Osteoblast (primary cell): Measurements from ENCODE around the gene LZTR1. TPM values are rescaled to one million over a fixed set of nuclear protein-coding genes. Genes with fewer than 3 reads are reported as not detected.
A peak's percentile ranks its signal among the peaks of the same experiment; 100 is the strongest.

Source experiments
- DNase-seq: peaks from one replicate; pipeline ENCODE4 v3.0.0; 2011; ENCODE audit warnings: low spot score, mixed read lengths; ENCODE audit not compliant: insufficient read length; ENCODE audit errors: missing footprints
- H2AFZ ChIP-seq: 2 replicates; pipeline ENCODE4 v1.6.0; 2011; ENCODE audit warnings: mild to moderate bottlenecking, low read length
- H3K27ac ChIP-seq: 2 replicates; pipeline ENCODE4 v1.5.1; 2011; ENCODE audit warnings: mild to moderate bottlenecking, low read depth, low read length, moderate library complexity
- H3K27me3 ChIP-seq: 2 replicates; pipeline ENCODE4 v1.6.0; 2012; ENCODE audit warnings: mild to moderate bottlenecking, control low read depth, inconsistent platforms, low read length, moderate library complexity; ENCODE audit not compliant: insufficient read depth
- H3K36me3 ChIP-seq: 2 replicates; pipeline ENCODE4 v1.5.1; 2011; ENCODE audit warnings: mild to moderate bottlenecking, low read length, control low read depth, moderate library complexity; ENCODE audit not compliant: insufficient read depth
- H3K4me1 ChIP-seq: 2 replicates; pipeline ENCODE4 v1.5.1; 2011; ENCODE audit warnings: mild to moderate bottlenecking, low read length, control low read depth, moderate library complexity; ENCODE audit not compliant: insufficient read depth
- H3K4me2 ChIP-seq: 2 replicates; pipeline ENCODE4 v1.6.0; 2011; ENCODE audit warnings: mild to moderate bottlenecking, low read length; ENCODE audit not compliant: insufficient read depth
- H3K4me3 ChIP-seq: fragments of 200-600 bp; sonication (generic); 3 replicates; pipeline ENCODE4 v1.5.1; 2012; ENCODE audit warnings: mild to moderate bottlenecking, low read length, inconsistent platforms; ENCODE audit not compliant: insufficient read depth
- H3K79me2 ChIP-seq: 2 replicates; pipeline ENCODE4 v1.6.0; 2012; ENCODE audit warnings: mild to moderate bottlenecking, low read length, control low read depth, inconsistent platforms; ENCODE audit not compliant: insufficient read depth
- H3K9me3 ChIP-seq: 2 replicates; pipeline ENCODE4 v1.5.1; 2011; ENCODE audit warnings: low read depth, low read length, control low read depth
- H4K20me1 ChIP-seq: 2 replicates; pipeline ENCODE4 v1.6.0; 2012; ENCODE audit warnings: mild to moderate bottlenecking, low read length, control low read depth; ENCODE audit not compliant: insufficient read depth
- total RNA-seq: library from RNA; depleted of rRNA; stranded (reverse); fragments of >200 nt; gene quantifications from 2 replicates; pipeline ENCODE4 v1.2.3, GENCODE V29; 2012
- TF ChIP-seq, protein P1 (sequence below): IDR thresholded peaks from 2 replicates; pipeline ENCODE4 v1.5.1; 2011; ENCODE audit warnings: mild to moderate bottlenecking, low read depth, low read length, moderate library complexity; ENCODE audit errors: extremely low read depth

The LZTR1 gene
- total RNA-seq, 1 donor = 56.8 TPM

DNA sequence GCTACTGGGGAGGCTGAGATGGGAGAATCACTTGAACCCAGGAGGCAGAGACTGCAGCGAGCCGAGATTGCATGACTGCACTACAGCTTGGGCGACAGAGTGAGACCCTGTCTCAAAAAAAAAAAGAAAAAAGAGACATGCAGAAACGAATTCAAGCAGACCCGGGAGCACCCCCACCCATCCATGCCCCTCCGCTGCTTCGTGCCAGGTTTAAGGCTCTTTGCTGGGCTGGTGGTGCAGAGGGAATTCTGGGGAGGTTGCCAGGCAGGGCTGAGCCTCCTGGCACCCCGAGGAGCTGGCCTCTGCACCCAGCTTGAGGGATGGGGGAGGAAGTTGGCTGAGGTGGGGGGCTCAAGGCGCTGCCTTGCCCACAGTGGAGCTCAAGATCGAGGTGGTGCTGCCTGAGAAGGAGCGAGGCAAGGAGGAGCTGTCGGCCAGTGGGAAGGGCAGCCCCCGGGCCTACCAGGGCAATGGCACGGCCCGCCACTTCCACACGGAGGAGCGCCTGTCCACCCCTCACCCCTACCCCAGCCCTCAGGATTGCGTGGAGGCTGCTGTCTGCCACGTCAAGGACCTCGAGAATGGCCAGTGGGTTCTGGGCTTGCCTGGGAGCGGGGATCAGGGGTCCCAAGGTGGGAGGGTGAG, 9.0 kb upstream of the LZTR1 start:
- H3K27me3 ChIP-seq = no peaks in the 10 kb centered on the region
- no peaks in the 10 kb centered on the region for H3K9me3 ChIP-seq
- no peaks in the 10 kb centered on the region for H3K36me3 ChIP-seq
- TF ChIP-seq, protein P1, sequence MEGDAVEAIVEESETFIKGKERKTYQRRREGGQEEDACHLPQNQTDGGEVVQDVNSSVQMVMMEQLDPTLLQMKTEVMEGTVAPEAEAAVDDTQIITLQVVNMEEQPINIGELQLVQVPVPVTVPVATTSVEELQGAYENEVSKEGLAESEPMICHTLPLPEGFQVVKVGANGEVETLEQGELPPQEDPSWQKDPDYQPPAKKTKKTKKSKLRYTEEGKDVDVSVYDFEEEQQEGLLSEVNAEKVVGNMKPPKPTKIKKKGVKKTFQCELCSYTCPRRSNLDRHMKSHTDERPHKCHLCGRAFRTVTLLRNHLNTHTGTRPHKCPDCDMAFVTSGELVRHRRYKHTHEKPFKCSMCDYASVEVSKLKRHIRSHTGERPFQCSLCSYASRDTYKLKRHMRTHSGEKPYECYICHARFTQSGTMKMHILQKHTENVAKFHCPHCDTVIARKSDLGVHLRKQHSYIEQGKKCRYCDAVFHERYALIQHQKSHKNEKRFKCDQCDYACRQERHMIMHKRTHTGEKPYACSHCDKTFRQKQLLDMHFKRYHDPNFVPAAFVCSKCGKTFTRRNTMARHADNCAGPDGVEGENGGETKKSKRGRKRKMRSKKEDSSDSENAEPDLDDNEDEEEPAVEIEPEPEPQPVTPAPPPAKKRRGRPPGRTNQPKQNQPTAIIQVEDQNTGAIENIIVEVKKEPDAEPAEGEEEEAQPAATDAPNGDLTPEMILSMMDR = no peak
- no peak overlapping the region for H3K4me3 ChIP-seq
- H3K27ac ChIP-seq = no peak overlapping the region
- peak; percentile 57 for DNase-seq
- no peaks in the 10 kb centered on the region for H3K79me2 ChIP-seq
- no peaks in the 10 kb centered on the region for H4K20me1 ChIP-seq
- H3K4me1 ChIP-seq = no peaks in the 10 kb centered on the region
- no peak overlapping the region for H2AFZ ChIP-seq
- no peak overlapping the region for H3K4me2 ChIP-seq

DNA sequence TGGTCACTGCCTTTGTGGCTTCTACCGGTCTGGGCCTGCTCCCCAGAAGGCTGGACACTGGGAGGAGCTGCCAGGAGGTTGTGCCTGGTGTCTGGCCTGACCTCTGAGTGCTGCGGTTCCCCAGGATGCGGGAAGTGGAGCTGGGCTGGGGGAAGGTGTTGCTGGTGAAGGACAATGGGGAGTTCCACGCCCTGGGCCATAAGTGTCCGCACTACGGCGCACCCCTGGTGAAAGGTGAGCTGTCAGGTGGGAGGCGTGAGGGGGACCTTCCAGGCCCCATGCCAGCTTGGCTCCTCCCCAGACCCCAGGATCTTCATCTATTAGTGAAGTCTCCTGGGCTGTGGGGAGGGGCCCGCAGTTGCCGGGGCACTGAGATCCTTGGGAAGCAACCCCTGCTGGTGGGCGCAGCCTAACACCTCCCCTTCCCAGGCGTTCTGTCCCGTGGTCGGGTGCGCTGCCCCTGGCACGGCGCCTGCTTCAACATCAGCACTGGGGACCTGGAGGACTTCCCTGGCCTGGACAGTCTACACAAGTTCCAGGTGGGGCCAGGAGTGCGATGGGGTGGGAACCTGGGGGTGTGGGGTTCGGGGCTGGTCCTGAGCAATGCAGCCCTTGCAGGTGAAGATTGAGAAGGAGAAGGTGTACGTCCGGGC, 8.3 kb upstream of the LZTR1 start:
- no peak for DNase-seq
- TF ChIP-seq, protein P1 = no peak
- no peaks in the 10 kb centered on the region for H3K4me1 ChIP-seq

DNA sequence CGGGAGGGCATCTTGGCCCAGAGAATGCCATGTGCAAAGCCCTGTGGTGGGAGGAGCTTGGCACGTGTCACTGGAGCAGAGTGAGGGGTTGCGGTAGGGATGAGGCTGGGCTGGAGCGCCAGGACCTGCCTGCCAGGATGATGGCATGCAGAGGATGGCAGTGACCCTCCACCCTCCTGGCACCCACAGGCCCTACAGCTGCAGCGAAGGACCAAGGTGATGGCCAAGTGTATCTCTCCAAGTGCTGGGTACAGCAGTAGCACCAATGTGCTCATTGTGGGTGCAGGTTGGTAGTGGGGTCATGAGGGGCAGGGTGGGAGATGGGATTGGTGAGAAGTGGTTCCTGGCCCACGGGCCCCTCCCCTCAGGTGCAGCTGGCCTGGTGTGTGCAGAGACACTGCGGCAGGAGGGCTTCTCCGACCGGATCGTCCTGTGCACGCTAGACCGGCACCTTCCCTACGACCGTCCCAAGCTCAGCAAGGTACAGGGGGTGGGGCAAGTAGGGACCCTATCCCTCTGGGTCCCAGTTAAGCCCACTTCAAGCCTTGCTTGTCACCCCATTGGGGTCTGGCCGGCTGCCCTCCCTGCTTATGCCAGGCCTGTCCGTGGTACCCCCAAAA, 7.7 kb upstream of the LZTR1 start:
- TF ChIP-seq, protein P1 = no peak
- H3K36me3 ChIP-seq = no peaks in the 10 kb centered on the region
- H3K4me1 ChIP-seq = peaks cover 1% of the 10 kb centered on the region

More for the DNA sequence above, 8.3 kb upstream of the LZTR1 start:
- no peak overlapping the region for H3K27ac ChIP-seq
- H4K20me1 ChIP-seq = no peaks in the 10 kb centered on the region
- H3K27me3 ChIP-seq = no peaks in the 10 kb centered on the region
- H3K4me2 ChIP-seq = no peak overlapping the region
- no peaks in the 10 kb centered on the region for H3K79me2 ChIP-seq
- H3K36me3 ChIP-seq = no peaks in the 10 kb centered on the region
- no peak overlapping the region for H3K4me3 ChIP-seq
- peaks cover 5% of the 10 kb centered on the region for H3K9me3 ChIP-seq
- H2AFZ ChIP-seq = no peak overlapping the region

More for the DNA sequence above, 7.7 kb upstream of the LZTR1 start:
- H3K9me3 ChIP-seq = peaks cover 7% of the 10 kb centered on the region
- no peaks in the 10 kb centered on the region for H4K20me1 ChIP-seq
- H3K79me2 ChIP-seq = no peaks in the 10 kb centered on the region
- H3K4me3 ChIP-seq = no peak overlapping the region
- H3K27me3 ChIP-seq = no peaks in the 10 kb centered on the region
- DNase-seq = no peak
- H3K4me2 ChIP-seq = no peak overlapping the region
- H2AFZ ChIP-seq = no peak overlapping the region
- H3K27ac ChIP-seq = no peak overlapping the region
